Natural killer cell treated with Interleukin-12 subunit alpha and Interleukin-12 subunit beta and Interleukin-15 and Interleukin-18, amount 100 ng/mL, for 72 hours (primary cell): ENCODE results near the gene C4BPA. TPM values are rescaled to one million over a fixed set of nuclear protein-coding genes. Genes with fewer than 3 reads are reported as not detected.

ENCODE experiments used
- ATAC-seq, 2 donors: fragments of 150-1000 bp; cut with Tn5 transposase in 1 of 2; sonication (Bioruptor Pico), chemical (Tn5 transposase) in 1 of 2; 2 replicates each; pipeline ENCODE4 v1.10.0; 2021
- DNase-seq: peaks from one replicate; pipeline ENCODE4 v3.0.0; 2022; ENCODE audit warnings: low spot score
- H3K27ac Mint-ChIP-seq, 2 donors: 1 replicate in 1 of 2; 2 replicates in 1 of 2; pipeline ENCODE4 v1.8.0; 2022; ENCODE audit warnings: mixed read lengths in 2 of 2, mild to moderate bottlenecking in 1 of 2, moderate library complexity in 1 of 2
- H3K27me3 Mint-ChIP-seq, 2 donors: 1 replicate in 1 of 2; 2 replicates in 1 of 2; pipeline ENCODE4 v1.8.0; 2022; ENCODE audit warnings: mixed read lengths in 2 of 2
- H3K36me3 Mint-ChIP-seq: one replicate; pipeline ENCODE4 v1.8.0; 2022; ENCODE audit warnings: mixed read lengths
- H3K4me1 Mint-ChIP-seq, 2 donors: 1 replicate in 1 of 2; 2 replicates in 1 of 2; pipeline ENCODE4 v1.8.0; 2022; ENCODE audit warnings: low read depth in 2 of 2, mixed read lengths in 2 of 2, mild to moderate bottlenecking in 1 of 2
- H3K4me3 Mint-ChIP-seq: one replicate; pipeline ENCODE4 v1.8.0; 2022; ENCODE audit warnings: mixed read lengths
- H3K9me3 Mint-ChIP-seq: 2 replicates; pipeline ENCODE4 v1.8.0; 2022; ENCODE audit warnings: mixed read lengths
- total RNA-seq, 2 donors: library from RNA; stranded (reverse); gene quantifications; one replicate each; pipeline ENCODE4 v1.2.3, GENCODE V29; 2022

The C4BPA gene
- total RNA-seq, 2 donors from 2014 or later: not detected

- Mint-ChIP-seq H3K4me1 (no peaks in the 10 kb centered on the region), H3K4me3 (no peak overlapping the region), H3K36me3 (peaks cover 7% of the 10 kb centered on the region), H3K9me3 (peaks cover 3% of the 10 kb centered on the region), H3K27ac (no peak overlapping the region), H3K27me3 (peaks cover 16 to 41% of the 10 kb centered on the region in 2 donors)
- DNase-seq (no peak), ATAC-seq (no peak)
Measured at GRCh38 chr1:207155028-207155427, 51.0 kb downstream of the C4BPA start.

DNA sequence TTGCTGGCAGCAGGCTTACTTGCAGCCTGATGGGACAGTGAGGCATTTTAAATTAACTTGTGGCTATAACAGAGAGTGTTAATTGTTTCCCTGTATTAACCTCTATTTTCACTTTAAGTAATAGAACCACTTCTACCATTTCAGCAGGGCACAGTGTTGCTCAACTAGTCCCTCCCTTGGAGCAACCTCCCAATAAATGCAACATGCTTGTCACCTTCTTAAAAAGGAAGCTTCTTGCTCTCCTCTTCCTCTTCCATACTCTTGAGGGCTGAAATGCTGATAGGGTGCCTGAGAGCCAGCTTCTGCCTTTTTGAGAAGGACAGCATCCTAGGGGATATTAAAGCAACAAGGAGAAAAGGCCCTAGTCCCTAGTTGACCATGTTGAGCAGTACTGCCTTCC is 52.1 kb downstream of the C4BPA start:
- peaks cover 17 to 44% of the 10 kb centered on the region in 2 donors for H3K27me3 Mint-ChIP-seq
- no peak overlapping the region for H3K27ac Mint-ChIP-seq
- DNase-seq (no peak), ATAC-seq (no peak)
- no peak overlapping the region for H3K4me3 Mint-ChIP-seq
- no peaks in the 10 kb centered on the region for H3K4me1 Mint-ChIP-seq
- H3K9me3 Mint-ChIP-seq: peaks cover 3% of the 10 kb centered on the region
- peaks cover 7% of the 10 kb centered on the region for H3K36me3 Mint-ChIP-seq

GRCh38 chr1:207156826-207157225 is 52.8 kb downstream of the C4BPA start:
- Mint-ChIP-seq H3K36me3 (peaks cover 2% of the 10 kb centered on the region), H3K27ac (no peak overlapping the region), H3K27me3 (peaks cover 22 to 49% of the 10 kb centered on the region in 2 donors), H3K9me3 (no peaks in the 10 kb centered on the region), H3K4me3 (no peak overlapping the region), H3K4me1 (no peaks in the 10 kb centered on the region)
- ATAC-seq: no peak
- no peak for DNase-seq

DNA sequence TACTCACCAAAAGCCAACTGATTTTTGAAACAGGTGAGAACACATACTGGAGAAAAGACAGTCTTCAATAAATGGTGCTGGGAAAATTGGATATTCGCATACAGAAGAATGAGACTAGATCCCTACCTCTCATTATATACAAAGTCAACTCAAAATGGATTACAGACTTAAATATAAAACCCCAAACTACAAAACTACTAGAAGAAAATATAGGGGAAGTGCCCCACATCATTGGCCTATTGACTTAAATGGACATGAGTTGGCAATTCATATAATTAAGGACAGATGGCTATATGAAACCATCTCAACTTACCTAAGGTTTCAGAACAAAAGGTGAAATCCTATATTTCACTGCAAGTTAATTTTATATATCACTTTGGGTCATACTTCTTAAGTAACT is 60.1 kb downstream of the C4BPA start:
- H3K4me3 Mint-ChIP-seq: no peak overlapping the region
- DNase-seq (no peak), ATAC-seq (no peak)
- no peak overlapping the region for H3K27ac Mint-ChIP-seq
- no peaks in the 10 kb centered on the region for H3K9me3 Mint-ChIP-seq
- peaks cover 21 to 38% of the 10 kb centered on the region in 2 donors for H3K27me3 Mint-ChIP-seq
- H3K36me3 Mint-ChIP-seq: no peaks in the 10 kb centered on the region
- no peaks in the 10 kb centered on the region for H3K4me1 Mint-ChIP-seq

GRCh38 chr1:207172321-207172720 is 68.3 kb downstream of the C4BPA start:
- ATAC-seq (no peak), DNase-seq (no peak)
- no peaks in the 10 kb centered on the region for H3K36me3 Mint-ChIP-seq
- H3K4me1 Mint-ChIP-seq: no peaks in the 10 kb centered on the region
- peaks cover 9 to 28% of the 10 kb centered on the region in 2 donors for H3K27me3 Mint-ChIP-seq
- no peak overlapping the region for H3K4me3 Mint-ChIP-seq
- no peak overlapping the region for H3K27ac Mint-ChIP-seq
- H3K9me3 Mint-ChIP-seq: no peaks in the 10 kb centered on the region

- Mint-ChIP-seq H3K27me3 (peaks cover 11 to 34% of the 10 kb centered on the region in 2 donors), H3K4me3 (no peak overlapping the region), H3K36me3 (no peaks in the 10 kb centered on the region), H3K4me1 (no peaks in the 10 kb centered on the region), H3K9me3 (no peaks in the 10 kb centered on the region), H3K27ac (no peak overlapping the region)
- ATAC-seq (no peak), DNase-seq (no peak)
Measured at GRCh38 chr1:207172885-207173284, 68.9 kb downstream of the C4BPA start.

- Mint-ChIP-seq H3K27me3 (peaks cover 15 to 38% of the 10 kb centered on the region in 2 donors), H3K36me3 (no peaks in the 10 kb centered on the region), H3K27ac (no peak overlapping the region), H3K9me3 (no peaks in the 10 kb centered on the region), H3K4me3 (no peak overlapping the region), H3K4me1 (no peaks in the 10 kb centered on the region)
- no peak for ATAC-seq
- DNase-seq: no peak
Measured at GRCh38 chr1:207173396-207173795, 69.4 kb downstream of the C4BPA start.

GRCh38 chr1:207174913-207175312 is 70.9 kb downstream of the C4BPA start:
- DNase-seq (no peak), ATAC-seq (no peak)
- H3K27ac Mint-ChIP-seq: no peak overlapping the region
- H3K36me3 Mint-ChIP-seq: no peaks in the 10 kb centered on the region
- no peak overlapping the region for H3K4me3 Mint-ChIP-seq
- no peaks in the 10 kb centered on the region for H3K4me1 Mint-ChIP-seq
- H3K9me3 Mint-ChIP-seq: no peaks in the 10 kb centered on the region
- peaks cover 24 to 52% of the 10 kb centered on the region in 2 donors for H3K27me3 Mint-ChIP-seq

DNA sequence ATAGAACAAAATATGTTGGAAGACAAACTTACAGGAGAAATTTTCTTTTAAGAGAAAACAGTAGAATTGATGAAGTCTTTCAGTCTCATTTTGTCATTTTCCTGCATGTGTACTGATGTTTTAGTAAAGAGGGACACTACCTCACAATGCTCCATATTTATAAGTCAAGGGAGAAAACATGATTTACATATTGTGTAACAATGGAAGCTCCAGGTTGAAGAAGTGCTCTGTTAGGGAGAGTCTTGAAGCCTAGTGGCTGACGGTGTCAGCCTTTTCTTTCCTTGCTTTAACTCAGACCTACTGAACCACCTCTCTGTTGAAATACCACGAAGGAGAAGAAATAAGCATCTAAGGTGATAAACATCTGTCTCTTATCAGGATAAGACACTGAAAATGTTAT is 75.0 kb downstream of the C4BPA start:
- Mint-ChIP-seq H3K4me3 (no peak overlapping the region), H3K27me3 (peaks cover 24 to 50% of the 10 kb centered on the region in 2 donors), H3K9me3 (no peaks in the 10 kb centered on the region), H3K36me3 (no peaks in the 10 kb centered on the region), H3K4me1 (no peaks in the 10 kb centered on the region), H3K27ac (no peak overlapping the region)
- DNase-seq: no peak
- ATAC-seq: no peak

GRCh38 chr1:207181847-207182246 is 77.8 kb downstream of the C4BPA start:
- Mint-ChIP-seq H3K4me1 (no peaks in the 10 kb centered on the region), H3K36me3 (no peaks in the 10 kb centered on the region), H3K27me3 (peaks cover 27 to 59% of the 10 kb centered on the region in 2 donors), H3K27ac (no peak overlapping the region), H3K4me3 (no peak overlapping the region), H3K9me3 (no peaks in the 10 kb centered on the region)
- no peak for DNase-seq
- ATAC-seq: no peak

DNA sequence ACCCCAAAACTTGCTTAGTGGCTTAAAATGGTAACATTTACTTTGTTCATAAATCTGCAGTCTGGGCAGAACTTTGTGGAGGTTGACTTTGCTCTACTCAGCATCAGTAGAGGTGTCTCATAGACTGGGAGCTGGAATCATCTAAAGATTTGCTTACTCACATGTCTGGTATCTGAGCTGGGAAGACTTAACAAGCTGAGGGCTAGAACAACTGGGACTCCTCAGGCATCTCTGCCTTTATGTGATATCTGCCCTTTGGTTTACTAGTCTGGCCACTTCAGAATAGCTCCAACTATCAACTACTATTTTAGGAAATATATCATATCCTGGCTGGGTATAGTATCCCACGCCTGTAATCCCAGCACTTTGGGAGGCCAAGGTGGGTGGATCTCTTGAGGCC is 82.5 kb downstream of the C4BPA start:
- no peak overlapping the region for H3K27ac Mint-ChIP-seq
- no peak overlapping the region for H3K4me3 Mint-ChIP-seq
- ATAC-seq (no peak), DNase-seq (no peak)
- H3K4me1 Mint-ChIP-seq: no peaks in the 10 kb centered on the region
- H3K36me3 Mint-ChIP-seq: no peaks in the 10 kb centered on the region
- peaks cover 14 to 30% of the 10 kb centered on the region in 2 donors for H3K27me3 Mint-ChIP-seq
- H3K9me3 Mint-ChIP-seq: no peaks in the 10 kb centered on the region

DNA sequence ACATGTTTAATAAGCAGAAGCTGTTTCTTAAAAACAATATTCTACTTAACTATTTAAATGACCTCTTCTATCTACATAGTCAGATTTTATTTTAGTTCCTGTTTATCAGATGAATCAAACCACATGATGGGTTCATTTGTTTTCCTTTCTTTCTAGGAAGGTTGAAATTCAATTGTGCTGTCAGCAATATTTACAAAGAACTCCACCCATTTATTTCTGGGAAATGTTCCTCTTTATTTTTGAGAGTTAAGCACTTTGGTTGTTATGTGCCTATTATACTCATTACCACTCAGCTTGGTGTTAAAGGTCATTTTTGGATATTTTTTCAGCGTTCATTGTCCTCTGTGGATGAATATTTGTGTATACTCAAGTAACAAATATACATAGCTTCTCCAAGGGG is 84.9 kb downstream of the C4BPA start:
- no peak for DNase-seq
- H3K4me1 Mint-ChIP-seq: no peaks in the 10 kb centered on the region
- H3K4me3 Mint-ChIP-seq: no peak overlapping the region
- no peaks in the 10 kb centered on the region for H3K9me3 Mint-ChIP-seq
- no peak overlapping the region for H3K27ac Mint-ChIP-seq
- peaks cover 18 to 40% of the 10 kb centered on the region in 2 donors for H3K27me3 Mint-ChIP-seq
- H3K36me3 Mint-ChIP-seq: no peaks in the 10 kb centered on the region
- ATAC-seq: no peak

- Mint-ChIP-seq H3K27ac (no peak overlapping the region), H3K9me3 (no peaks in the 10 kb centered on the region), H3K27me3 (peaks cover 21 to 32% of the 10 kb centered on the region in 2 donors), H3K4me3 (no peak overlapping the region), H3K36me3 (no peaks in the 10 kb centered on the region), H3K4me1 (no peaks in the 10 kb centered on the region)
- ATAC-seq (no peak), DNase-seq (no peak)
Measured at GRCh38 chr1:207191061-207191460, 87.0 kb downstream of the C4BPA start.

DNA sequence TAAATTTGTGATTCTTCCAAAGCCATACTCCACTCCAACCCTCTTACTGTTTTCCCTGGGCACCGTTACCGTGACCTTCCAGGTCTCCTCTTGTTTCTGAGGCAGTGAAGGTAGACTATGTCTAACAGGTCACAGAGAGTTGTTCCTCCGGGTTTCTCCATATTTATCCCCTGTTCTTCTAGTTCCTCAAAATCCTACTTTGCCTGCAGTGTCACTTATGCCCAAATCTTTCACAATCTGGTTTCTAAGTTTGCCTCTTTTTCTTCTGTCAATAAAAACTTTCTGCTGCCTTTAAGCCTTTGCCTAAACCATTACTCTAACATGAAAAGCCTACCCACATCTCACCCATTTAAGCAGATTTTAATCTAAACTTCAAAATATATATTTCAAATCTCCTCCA is 87.7 kb downstream of the C4BPA start:
- H3K36me3 Mint-ChIP-seq: no peaks in the 10 kb centered on the region
- no peak overlapping the region for H3K27ac Mint-ChIP-seq
- no peaks in the 10 kb centered on the region for H3K4me1 Mint-ChIP-seq
- no peak for DNase-seq
- no peaks in the 10 kb centered on the region for H3K9me3 Mint-ChIP-seq
- peaks cover 20 to 29% of the 10 kb centered on the region in 2 donors for H3K27me3 Mint-ChIP-seq
- H3K4me3 Mint-ChIP-seq: no peak overlapping the region
- no peak for ATAC-seq

DNA sequence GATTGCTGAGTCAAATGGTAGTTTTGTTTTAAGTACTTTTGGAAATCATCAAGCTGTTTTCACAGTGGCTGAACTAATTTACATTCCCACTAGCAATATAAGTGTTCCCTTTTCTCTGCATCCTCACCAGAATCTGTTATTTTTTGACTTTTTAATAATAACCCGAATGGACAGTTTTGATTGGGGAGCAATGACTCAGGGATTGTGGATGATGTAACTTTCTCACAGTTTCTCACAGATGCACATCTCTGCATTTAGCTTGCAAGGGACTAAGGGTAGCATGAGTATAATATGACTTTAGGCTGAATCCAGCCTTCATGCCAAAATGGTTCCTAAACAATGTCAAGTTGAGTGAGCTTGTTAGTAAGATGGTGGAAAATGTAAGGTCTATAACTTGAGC is 90.2 kb downstream of the C4BPA start:
- H3K4me1 Mint-ChIP-seq: no peaks in the 10 kb centered on the region
- no peaks in the 10 kb centered on the region for H3K9me3 Mint-ChIP-seq

More for the DNA sequence above, 90.2 kb downstream of the C4BPA start:
- H3K4me3 Mint-ChIP-seq: no peak overlapping the region
- DNase-seq: no peak
- no peak for ATAC-seq
- no peak overlapping the region for H3K27ac Mint-ChIP-seq
- peaks cover 27 to 52% of the 10 kb centered on the region in 2 donors for H3K27me3 Mint-ChIP-seq
- H3K36me3 Mint-ChIP-seq: peaks cover 11% of the 10 kb centered on the region
